GM12878 (cell line): ENCODE results near the gene PGRMC2.

Experiments used
- NFYB ChIP-seq: IDR thresholded peaks from 2 replicates; pipeline ENCODE4 v1.6.1; 2011; ENCODE audit warnings: low read depth, mild to moderate bottlenecking, low read length, improper control_type of control experiment, moderate library complexity; ENCODE audit not compliant: insufficient read depth
- SP1 ChIP-seq: IDR thresholded peaks from one replicate; pipeline ENCODE4 v1.6.1; 2011; ENCODE audit warnings: low read depth, low read length

DNA sequence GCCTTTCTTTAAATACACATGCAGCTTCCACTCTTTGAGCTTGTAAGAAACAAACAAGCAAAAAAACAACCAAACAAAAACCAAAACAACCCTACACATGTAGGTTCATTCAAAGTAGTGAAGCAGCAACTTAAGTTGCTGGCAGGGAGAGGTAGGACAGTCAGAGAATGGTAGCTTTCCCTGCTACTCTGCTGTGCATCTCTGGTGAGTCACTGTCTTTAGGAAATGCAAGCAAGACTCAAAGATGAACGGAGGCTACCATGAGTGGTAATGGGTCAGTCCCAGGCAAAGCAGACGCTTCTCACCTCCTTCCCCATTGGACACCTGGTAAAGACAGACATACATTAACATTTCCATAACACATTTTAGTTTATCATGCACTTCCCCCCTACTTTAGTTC is 43.2 kb downstream of the PGRMC2 start:
- TF ChIP-seq SP1 (no peak), NFYB (no peak)
